ENCODE results near the gene DCTN1.

GRCh38 chr2:74357627-74358026 is 22.5 kb downstream of the DCTN1 start:
- TF ChIP-seq POLR2A (IDR thresholded peaks at IDR 0.05) (no peak), CTCF (IDR thresholded peaks at IDR 0.05) (no peak)

Data from suprapubic skin (tissue), 3 donors.